HG02678 (cell line): ENCODE measurements around the gene LUZP1.

ENCODE experiments used
- ATAC-seq: cut with Tn5 transposase; IDR thresholded peaks from one replicate; pipeline ENCODE4 v1.9.1; 2021; ENCODE audit warnings: mild to moderate bottlenecking, moderate library complexity; ENCODE audit not compliant: unreplicated experiment

Gene LUZP1

GRCh38 chr1:23035823-23036452 is 132.7 kb downstream of the LUZP1 start:
- no peak for ATAC-seq
